GM12875 (cell line): ENCODE data around the gene VILL.
A peak's percentile ranks its signal among the peaks of the same experiment; 100 is the strongest.

Source experiments
- H3K4me3 ChIP-seq: one replicate; pipeline ENCODE4 v1.5.1; 2011; ENCODE audit warnings: low read depth, low read length, control low read depth
- TF ChIP-seq, protein P1 (sequence below): IDR thresholded peaks from 2 replicates; pipeline ENCODE4 v1.5.1; 2011; ENCODE audit warnings: low read depth, mild to moderate bottlenecking, control low read depth, inconsistent platforms, low read length, moderate library complexity, borderline replicate concordance; ENCODE audit not compliant: insufficient read depth

VILL gene

GRCh38 chr3:37994639-37994972 is 4.0 kb downstream of the VILL start:
- peak overlapping the region; percentile 72 for H3K4me3 ChIP-seq
- TF ChIP-seq, protein P1, sequence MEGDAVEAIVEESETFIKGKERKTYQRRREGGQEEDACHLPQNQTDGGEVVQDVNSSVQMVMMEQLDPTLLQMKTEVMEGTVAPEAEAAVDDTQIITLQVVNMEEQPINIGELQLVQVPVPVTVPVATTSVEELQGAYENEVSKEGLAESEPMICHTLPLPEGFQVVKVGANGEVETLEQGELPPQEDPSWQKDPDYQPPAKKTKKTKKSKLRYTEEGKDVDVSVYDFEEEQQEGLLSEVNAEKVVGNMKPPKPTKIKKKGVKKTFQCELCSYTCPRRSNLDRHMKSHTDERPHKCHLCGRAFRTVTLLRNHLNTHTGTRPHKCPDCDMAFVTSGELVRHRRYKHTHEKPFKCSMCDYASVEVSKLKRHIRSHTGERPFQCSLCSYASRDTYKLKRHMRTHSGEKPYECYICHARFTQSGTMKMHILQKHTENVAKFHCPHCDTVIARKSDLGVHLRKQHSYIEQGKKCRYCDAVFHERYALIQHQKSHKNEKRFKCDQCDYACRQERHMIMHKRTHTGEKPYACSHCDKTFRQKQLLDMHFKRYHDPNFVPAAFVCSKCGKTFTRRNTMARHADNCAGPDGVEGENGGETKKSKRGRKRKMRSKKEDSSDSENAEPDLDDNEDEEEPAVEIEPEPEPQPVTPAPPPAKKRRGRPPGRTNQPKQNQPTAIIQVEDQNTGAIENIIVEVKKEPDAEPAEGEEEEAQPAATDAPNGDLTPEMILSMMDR: no peak

DNA sequence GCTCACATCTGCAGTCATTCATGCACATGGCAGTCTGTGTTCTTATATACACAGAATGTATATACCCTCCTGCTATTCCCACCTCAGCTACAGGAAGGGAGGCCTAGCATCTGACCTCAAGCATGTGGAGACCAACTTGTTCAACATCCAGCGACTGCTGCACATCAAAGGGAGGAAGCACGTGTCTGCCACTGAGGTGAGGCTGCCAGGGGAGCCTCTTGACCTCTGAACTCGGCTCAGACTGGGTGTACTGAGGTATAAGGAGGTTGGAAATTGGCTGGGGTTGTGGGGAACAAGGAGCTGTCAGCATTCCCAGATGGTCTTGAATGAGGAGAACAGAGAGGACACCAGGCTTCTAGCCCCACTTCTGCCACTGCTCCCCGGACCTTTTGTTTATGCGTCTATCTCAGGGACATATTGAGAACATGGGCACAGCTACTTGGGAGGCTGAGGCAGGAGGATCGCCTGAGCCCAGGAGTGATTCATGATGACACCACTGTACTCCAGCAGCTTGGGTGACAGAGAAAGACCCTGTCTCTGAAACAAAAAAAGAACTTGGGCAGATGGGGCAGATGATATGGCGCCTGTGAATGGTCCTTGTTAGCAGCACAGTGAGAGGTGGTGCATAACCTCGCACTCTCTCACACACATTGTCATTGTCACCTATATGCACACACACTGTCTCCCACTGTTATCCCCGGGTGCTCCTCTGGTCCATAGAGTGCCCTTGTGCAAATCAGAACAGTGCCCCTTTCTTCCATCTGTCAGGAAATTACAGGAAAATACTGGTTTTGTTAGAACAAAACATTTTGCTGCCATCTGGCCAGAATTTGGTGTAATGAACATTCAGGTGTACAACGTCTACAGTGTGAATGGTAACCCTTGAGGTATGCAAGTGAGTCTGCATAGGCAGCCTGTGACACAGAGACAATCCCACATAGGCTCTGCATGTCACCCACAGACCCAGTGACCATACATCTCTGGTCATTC is 5.4 kb downstream of the VILL start:
- TF ChIP-seq, protein P1: no peak

DNA sequence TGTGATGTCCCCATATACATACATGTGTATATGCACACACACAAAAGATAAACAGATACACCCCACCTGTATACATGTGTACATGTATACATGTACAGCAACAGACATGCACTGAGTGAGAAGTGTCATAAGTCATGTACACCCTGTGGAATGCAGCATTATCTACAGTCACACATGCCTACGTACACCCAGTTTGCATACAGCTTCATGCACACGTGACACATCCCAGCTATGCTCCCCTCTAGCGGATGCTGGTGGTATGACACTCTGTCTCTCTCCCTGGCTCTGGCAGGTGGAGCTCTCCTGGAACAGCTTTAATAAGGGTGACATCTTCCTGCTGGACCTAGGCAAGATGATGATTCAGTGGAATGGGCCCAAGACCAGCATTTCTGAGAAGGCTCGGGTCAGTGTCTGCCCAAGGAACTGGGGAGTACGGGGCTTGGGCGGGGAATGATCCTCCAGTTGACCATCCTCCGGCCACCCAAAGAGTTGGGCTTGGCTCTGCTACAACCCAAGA is 6.3 kb downstream of the VILL start:
- TF ChIP-seq, protein P1: peak; percentile 91
- H3K4me3 ChIP-seq: no peak overlapping the region

More for the DNA sequence above, 5.4 kb downstream of the VILL start:
- H3K4me3 ChIP-seq: no peak overlapping the region

- no peak overlapping the region for H3K4me3 ChIP-seq
- TF ChIP-seq, protein P1: no peak
Measured at GRCh38 chr3:37997342-37997741, 6.8 kb downstream of the VILL start.

DNA sequence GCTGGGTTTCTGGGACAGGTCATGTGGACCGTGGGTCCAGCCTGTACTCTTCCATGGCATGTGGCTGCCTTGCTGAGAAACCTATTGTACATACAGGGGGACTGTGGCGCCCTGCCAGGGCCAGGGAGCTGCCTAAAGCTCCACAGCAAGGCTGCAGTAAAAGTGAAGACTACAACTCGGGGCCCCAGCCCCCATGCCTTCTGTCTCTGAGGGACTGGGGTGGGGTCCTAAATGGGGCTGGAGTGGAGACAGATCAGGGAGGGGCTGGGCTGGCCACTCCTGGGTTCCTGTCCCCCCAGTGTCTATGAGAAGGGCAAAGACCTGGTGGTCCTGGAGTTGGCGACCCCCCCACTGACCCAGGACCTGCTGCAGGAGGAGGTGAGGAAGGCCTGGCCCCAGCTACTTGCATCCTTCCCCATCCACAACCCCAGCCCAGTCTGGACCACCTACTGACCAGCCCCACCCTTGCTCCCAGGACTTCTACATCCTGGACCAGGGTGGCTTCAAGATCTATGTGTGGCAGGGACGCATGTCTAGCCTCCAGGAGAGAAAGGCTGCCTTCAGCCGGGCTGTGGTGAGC is 7.3 kb downstream of the VILL start:
- TF ChIP-seq, protein P1: no peak
- no peak overlapping the region for H3K4me3 ChIP-seq

DNA sequence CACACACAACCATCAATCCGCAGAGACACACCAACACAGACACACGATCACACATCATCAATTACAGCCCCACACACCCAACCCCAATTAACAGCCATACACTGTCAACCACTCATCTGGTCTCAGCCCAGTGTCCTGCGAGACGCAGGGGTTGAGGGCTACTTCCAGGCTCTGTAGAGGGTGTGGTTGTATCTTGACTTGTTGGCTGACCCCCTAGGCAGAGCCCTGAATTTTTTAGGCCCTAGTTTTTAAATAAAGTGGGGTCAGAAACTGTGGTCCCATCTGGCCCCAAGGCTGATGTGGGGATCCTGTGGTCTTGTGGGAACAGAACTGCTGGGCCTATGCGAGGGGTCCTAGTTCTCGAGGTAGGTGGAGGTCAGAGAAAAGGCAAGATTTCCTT is 9.2 kb downstream of the VILL start:
- no peak overlapping the region for H3K4me3 ChIP-seq
- TF ChIP-seq, protein P1: no peak
